Body of pancreas (tissue), 4 donors: Measurements from ENCODE around the gene SNRK. TPM values are rescaled to one million over a fixed set of nuclear protein-coding genes. Genes with fewer than 3 reads are reported as not detected.
A peak's percentile ranks its signal among the peaks of the same experiment; 100 is the strongest.

ENCODE experiments used
- ATAC-seq: fragments of 150-250 bp; one replicate; pipeline ENCODE4 v1.9.1; 2016
- DNase-seq, 4 donors: peaks; one replicate each; pipeline ENCODE4 v3.0.0-alpha.2; 2019
- H3K27ac ChIP-seq, 4 donors: fragments of 200-600 bp; sonication (generic); 1 replicate in 3 of 4; 2 replicates in 1 of 4; pipeline versions ENCODE4 v1.5.1 to v1.6.1; 2016 to 2019; ENCODE audit warnings: mild to moderate bottlenecking in 1 of 4, mixed read lengths in 1 of 4, moderate library complexity in 1 of 4
- H3K27me3 ChIP-seq, 2 donors: fragments of 200-600 bp; sonication (generic); one replicate each; pipeline ENCODE4 v1.6.0; 2016; ENCODE audit warnings: mild to moderate bottlenecking in 1 of 2
- H3K36me3 ChIP-seq, 2 donors: fragments of 200-600 bp; sonication (generic); replicated peaks in 1 of 2; 2 replicates each; pipeline ENCODE4 v1.5.1; 2016; ENCODE audit warnings: low read depth in 2 of 2; ENCODE audit not compliant: insufficient read depth in 1 of 2
- H3K4me1 ChIP-seq: fragments of 200-600 bp; sonication (generic); one replicate; pipeline ENCODE4 v1.6.0; 2016
- H3K4me3 ChIP-seq, 2 donors: fragments of 200-600 bp; sonication (generic); 1 replicate in 1 of 2; 2 replicates in 1 of 2; pipeline ENCODE4 v1.5.1; 2016 to 2019
- H3K9me3 ChIP-seq, 3 donors: fragments of 200-600 bp; sonication (generic); 1 replicate in 2 of 3; 2 replicates in 1 of 3; pipeline ENCODE4 v1.5.1; 2016
- POLR2A ChIP-seq, 3 donors: fragments of 450-650 bp; IDR thresholded peaks; one replicate each; pipeline ENCODE4 v1.6.1; 2016; ENCODE audit warnings: antibody characterized with exemption in 3 of 3, mild to moderate bottlenecking in 2 of 3
- WGBS, 2 donors: methylation state at CpG; one replicate each; pipeline ENCODE4 v1.1.5; 2017; 5-methylcytosine and 5-hydroxymethylcytosine counted together
- intact Hi-C: fragments of 100-400 bp; cut with DNase I; formaldehyde crosslinking; loops from one replicate; pipeline ENCODE4 v1.15.1; 2023
- total RNA-seq, 2 donors: library from RNA; depleted of rRNA; stranded (reverse); fragments of >200 nt; gene quantifications; one replicate each; pipeline ENCODE4 v1.1.0, GENCODE V29; 2016
- TF ChIP-seq, protein P1 (sequence below), 7 experiments: fragments of 450-650 bp in 4 of 7; fragments of 200-600 bp in 3 of 7; sonication (generic) in 3 of 7; IDR thresholded peaks; one replicate each; pipeline ENCODE4 v1.5.1; 2016 to 2019; ENCODE audit warnings: antibody characterized with exemption in 7 of 7

The SNRK gene
- total RNA-seq, 2 donors from 2014 or later = 22.4 to 25.7 TPM

DNA sequence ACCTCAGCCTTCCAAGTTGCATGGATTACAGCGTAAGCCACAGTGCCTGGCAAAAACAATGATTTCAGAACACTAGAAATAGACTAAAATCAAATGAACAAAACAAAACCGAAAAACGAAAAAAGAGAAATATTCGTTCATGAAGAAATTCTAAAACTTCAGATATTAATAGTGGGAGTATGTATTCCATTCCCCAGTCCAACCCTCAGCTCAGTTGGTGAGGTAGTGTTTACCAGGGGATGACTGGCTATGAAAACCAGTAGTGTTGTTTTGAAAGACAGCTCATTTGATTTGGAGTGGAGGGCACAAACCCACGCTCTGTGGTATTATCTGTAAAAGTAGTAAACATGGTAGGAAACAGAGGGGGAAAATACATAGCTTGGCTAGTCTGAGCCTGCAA is 6.8 kb upstream of the SNRK start:
- no peak for ATAC-seq
- TF ChIP-seq POLR2A (IDR thresholded peaks at IDR 0.05) = no peak
- TF ChIP-seq, protein P1, sequence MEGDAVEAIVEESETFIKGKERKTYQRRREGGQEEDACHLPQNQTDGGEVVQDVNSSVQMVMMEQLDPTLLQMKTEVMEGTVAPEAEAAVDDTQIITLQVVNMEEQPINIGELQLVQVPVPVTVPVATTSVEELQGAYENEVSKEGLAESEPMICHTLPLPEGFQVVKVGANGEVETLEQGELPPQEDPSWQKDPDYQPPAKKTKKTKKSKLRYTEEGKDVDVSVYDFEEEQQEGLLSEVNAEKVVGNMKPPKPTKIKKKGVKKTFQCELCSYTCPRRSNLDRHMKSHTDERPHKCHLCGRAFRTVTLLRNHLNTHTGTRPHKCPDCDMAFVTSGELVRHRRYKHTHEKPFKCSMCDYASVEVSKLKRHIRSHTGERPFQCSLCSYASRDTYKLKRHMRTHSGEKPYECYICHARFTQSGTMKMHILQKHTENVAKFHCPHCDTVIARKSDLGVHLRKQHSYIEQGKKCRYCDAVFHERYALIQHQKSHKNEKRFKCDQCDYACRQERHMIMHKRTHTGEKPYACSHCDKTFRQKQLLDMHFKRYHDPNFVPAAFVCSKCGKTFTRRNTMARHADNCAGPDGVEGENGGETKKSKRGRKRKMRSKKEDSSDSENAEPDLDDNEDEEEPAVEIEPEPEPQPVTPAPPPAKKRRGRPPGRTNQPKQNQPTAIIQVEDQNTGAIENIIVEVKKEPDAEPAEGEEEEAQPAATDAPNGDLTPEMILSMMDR (IDR thresholded peaks at IDR 0.05) = no peak
- DNase-seq = no peak
- Histone ChIP-seq H3K4me1 (no peaks in the 10 kb centered on the region), H3K4me3 (no peak overlapping the region), H3K27ac (no peak overlapping the region), H3K27me3 (no peaks in the 10 kb centered on the region), H3K36me3 (no peaks in the 10 kb centered on the region), H3K9me3 (no peaks in the 10 kb centered on the region)
- intact Hi-C loops = no loop called here
- WGBS, 2 donors = 84 to 86% methylated on average over 5 of the region's 5 CpGs

DNA sequence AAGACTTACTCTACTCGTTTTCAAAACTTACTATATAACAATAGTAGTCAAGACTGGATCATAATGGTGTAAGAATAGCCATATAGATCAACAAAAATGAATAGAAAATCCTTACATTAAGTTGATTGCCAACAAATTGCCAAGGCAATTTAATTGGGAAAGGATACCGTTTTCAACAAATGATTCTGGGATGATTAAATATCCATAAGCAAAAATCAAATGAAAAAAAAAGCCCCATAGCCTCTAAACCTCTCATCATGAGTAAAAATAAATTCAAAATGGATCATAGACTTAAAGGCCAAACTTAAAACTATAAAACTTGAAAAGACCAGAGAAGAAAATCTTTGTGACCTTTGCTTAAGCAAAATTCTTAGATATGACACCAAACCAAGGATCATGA is 5.3 kb upstream of the SNRK start:
- DNase-seq (no peak), ATAC-seq (no peak)
- no peak overlapping the region for H3K27ac ChIP-seq
- H3K27me3 ChIP-seq = no peaks in the 10 kb centered on the region
- H3K36me3 ChIP-seq = no peaks in the 10 kb centered on the region
- intact Hi-C loops = no loop called here
- H3K4me1 ChIP-seq = peaks cover 6% of the 10 kb centered on the region
- 72 to 75% methylated on average over 2 of the region's 2 CpGs for WGBS, 2 donors
- TF ChIP-seq, protein P1 (IDR thresholded peaks at IDR 0.05) = no peak
- no peak for TF ChIP-seq POLR2A (IDR thresholded peaks at IDR 0.05)
- H3K9me3 ChIP-seq = no peaks in the 10 kb centered on the region
- no peak overlapping the region for H3K4me3 ChIP-seq

DNA sequence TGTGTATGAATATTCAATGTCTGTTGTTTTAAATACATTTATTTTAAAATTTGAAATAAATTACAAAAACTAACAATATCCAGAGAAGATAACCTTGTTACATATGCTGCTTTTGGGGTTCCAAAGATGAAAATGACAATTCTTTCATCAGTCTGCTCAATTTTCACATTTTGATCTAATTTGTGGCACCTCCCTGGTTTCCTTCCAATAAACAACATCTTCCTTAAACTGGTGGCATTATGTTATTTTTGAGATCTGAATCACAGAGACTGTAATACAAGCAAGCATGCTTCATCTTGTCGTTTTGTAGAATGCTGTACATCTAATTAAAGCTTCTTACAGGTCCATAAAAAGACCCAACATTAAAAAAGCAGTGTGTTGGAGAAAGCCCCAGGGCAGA is 2.2 kb upstream of the SNRK start:
- no peak for TF ChIP-seq POLR2A (IDR thresholded peaks at IDR 0.05)
- TF ChIP-seq, protein P1 (IDR thresholded peaks at IDR 0.05) = no peak
- ATAC-seq (no peak), DNase-seq (no peak)
- Histone ChIP-seq H3K27ac (no peak overlapping the region), H3K4me1 (peaks cover 12% of the 10 kb centered on the region), H3K36me3 (no peaks in the 10 kb centered on the region), H3K9me3 (no peaks in the 10 kb centered on the region), H3K27me3 (no peaks in the 10 kb centered on the region), H3K4me3 (no peak overlapping the region)
- intact Hi-C loops = no loop called here
- 52 to 78% methylated on average over 1 of the region's 1 CpG for whole genome bisulfite sequencing, 2 donors

GRCh38 chr3:43285644-43286043 is 696 bp upstream of the SNRK start:
- Histone ChIP-seq H3K27ac (peak overlapping the region; percentile 86 to 95 (median 93)), H3K4me1 (peaks cover 27% of the 10 kb centered on the region), H3K36me3 (no peaks in the 10 kb centered on the region), H3K27me3 (no peaks in the 10 kb centered on the region), H3K4me3 (no peak overlapping the region), H3K9me3 (no peaks in the 10 kb centered on the region)
- ATAC-seq (no peak), DNase-seq (peak in 3 of 4 donors; percentile 21 to 29 (median 23))
- TF ChIP-seq POLR2A (IDR thresholded peaks at IDR 0.05) = no peak
- TF ChIP-seq, protein P1 (IDR thresholded peaks at IDR 0.05) = no peak
- WGBS, 2 donors = 54 to 57% methylated on average over 11 of the region's 11 CpGs
- intact Hi-C loops = no loop called here

DNA sequence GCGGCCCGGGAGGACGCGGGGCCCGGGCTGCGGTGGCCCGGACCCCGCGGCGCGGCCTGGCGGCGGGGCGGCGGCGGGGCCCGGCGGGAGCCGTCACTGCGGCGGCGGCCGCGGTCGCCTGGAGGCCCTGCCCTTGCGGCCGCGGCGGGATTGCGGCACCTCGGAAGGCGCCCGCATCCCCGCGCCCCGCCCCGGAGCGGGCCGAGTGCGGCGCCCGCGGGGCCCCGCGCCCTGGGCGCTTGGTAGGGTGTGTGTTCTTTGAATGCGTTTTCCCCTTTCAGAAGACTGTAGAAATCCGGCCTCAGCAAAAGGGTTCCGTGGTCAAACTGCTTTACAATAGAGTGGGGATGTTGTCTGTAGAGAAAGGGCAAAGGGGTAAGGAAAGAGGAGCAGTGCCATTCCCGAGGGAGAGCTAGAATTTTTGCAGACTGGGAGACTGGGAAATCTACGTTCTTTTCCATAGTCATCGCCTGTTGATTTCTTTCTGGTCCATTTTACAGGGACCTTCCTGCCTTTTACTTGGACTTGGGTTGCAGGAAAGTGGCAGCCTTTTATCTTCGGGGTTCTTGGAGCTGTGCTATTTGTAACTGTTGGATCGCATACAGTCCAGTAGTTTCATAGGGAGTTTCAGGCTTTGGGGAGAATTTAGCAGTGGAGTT is 630 bp downstream of the SNRK start:
- Histone ChIP-seq H3K27ac (peak overlapping the region; percentile 86 to 95 (median 93)), H3K4me3 (peak overlapping the region; percentile 15 to 46), H3K27me3 (no peaks in the 10 kb centered on the region), H3K4me1 (peaks cover 40% of the 10 kb centered on the region), H3K9me3 (no peaks in the 10 kb centered on the region), H3K36me3 (no peaks in the 10 kb centered on the region)
- peak in 2 of 4 donors; percentile 28 to 35 for DNase-seq
- intact Hi-C loops = no loop called here
- TF ChIP-seq, protein P1 (IDR thresholded peaks at IDR 0.05) = peak in 1 of 7 experiments; percentile 8
- TF ChIP-seq POLR2A (IDR thresholded peaks at IDR 0.05) = no peak
- 0% methylated on average over 9 to 45 of the region's 54 CpGs for WGBS, 2 donors
- peak; percentile 49 for ATAC-seq
